ENCODE results near the gene DMXL2.
"Not testable (repeated sequence)": the region's sequence is repeated elsewhere in the genome, so short reads cannot be mapped to it uniquely, and the experiment has no call there.

DMXL2 gene

GRCh38 chr15:51620641-51621040 is 1.9 kb downstream of the DMXL2 start:
- no peak for DNase-seq
- H3K4me3 ChIP-seq (ENCODE audit: low read depth, low read length), result peak overlapping the region; percentile 94

DNA sequence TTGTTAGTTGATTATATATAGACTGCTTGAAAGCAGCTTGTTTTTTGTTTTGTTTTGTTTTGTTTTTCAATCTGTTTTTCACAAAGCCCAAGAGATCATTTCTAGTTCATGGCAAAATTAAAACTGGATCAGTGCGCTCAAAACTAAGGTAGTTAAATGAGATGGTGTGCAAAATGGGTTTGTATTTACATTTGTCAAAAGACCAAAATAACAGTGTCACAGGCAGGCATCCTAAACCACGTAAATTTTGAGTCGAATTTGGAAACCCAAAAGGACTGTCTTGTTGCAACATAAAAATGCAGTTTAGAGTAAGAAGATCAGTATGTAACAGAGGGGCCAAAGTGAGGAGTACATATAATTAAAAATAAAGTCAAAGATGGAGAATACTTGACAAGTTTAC is 2.4 kb downstream of the DMXL2 start:
- Histone ChIP-seq H3K27me3 (ENCODE audit: insufficient read depth, low read depth, severe bottlenecking) (no peaks in the 10 kb centered on the region), H3K27ac (no peak overlapping the region), H3K4me3 (ENCODE audit: low read depth, low read length) (no peak overlapping the region), H3K9me3 (ENCODE audit: severe bottlenecking) (no peaks in the 10 kb centered on the region), H3K36me3 (peaks cover 4% of the 10 kb centered on the region)
- no peak for TF ChIP-seq CTCF (IDR thresholded peaks at IDR 0.05; ENCODE audit: low read depth, low read length)
- no peak for DNase-seq

More at GRCh38 chr15:51620641-51621040, 1.9 kb downstream of the DMXL2 start:
- no peaks in the 10 kb centered on the region for H3K27me3 ChIP-seq (ENCODE audit: insufficient read depth, low read depth, severe bottlenecking)
- TF ChIP-seq CTCF (IDR thresholded peaks at IDR 0.05; ENCODE audit: low read depth, low read length), result no peak
- H3K9me3 ChIP-seq (ENCODE audit: severe bottlenecking), result no peaks in the 10 kb centered on the region
- H3K36me3 ChIP-seq, result peaks cover 4% of the 10 kb centered on the region
- peak overlapping the region; percentile 89; the same call in 1 of the 2 replicates for H3K27ac ChIP-seq

DNA sequence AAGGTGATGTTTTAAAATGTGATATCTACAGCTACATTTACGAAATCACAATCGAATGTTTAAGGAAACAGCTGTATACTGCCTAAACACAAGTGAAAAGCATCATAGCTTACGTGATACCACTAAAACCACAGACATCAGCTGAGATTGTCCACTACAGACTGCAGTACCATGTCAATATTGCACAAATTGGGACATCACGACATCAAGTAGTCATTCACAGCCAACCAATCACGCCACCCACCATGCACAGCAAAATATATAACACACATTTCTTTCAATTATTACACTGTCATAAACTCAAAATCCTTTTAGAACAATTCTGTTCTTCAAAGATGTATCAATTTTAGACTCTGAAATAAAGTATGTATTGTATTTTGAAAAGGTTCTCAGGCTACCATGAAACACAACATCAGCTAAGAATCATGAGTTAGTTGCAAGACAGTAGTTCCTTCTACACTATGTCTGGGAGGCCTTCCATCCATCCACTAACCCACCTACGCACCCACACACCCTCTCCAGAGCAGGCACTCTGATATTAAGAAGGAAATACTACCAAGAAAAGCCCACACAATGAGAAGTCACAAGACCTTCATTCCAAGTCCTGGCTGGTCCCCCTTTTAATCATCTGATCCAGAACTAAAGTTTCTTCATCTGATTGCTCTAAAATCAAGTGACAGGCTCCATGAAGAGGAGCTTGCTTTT is 3.1 kb downstream of the DMXL2 start:
- H3K4me3 ChIP-seq (ENCODE audit: low read depth, low read length), result no peak overlapping the region
- DNase-seq, result no peak
- peaks cover 4% of the 10 kb centered on the region for H3K36me3 ChIP-seq

GRCh38 chr15:51617886-51618285 is 4.7 kb downstream of the DMXL2 start:
- DNase-seq, result no peak
- H3K4me3 ChIP-seq (ENCODE audit: low read depth, low read length), result no peak overlapping the region
- no peaks in the 10 kb centered on the region for H3K27me3 ChIP-seq (ENCODE audit: insufficient read depth, low read depth, severe bottlenecking)
- no peak overlapping the region for H3K27ac ChIP-seq
- no peak for TF ChIP-seq CTCF (IDR thresholded peaks at IDR 0.05; ENCODE audit: low read depth, low read length)
- H3K9me3 ChIP-seq (ENCODE audit: severe bottlenecking), result no peaks in the 10 kb centered on the region
- H3K36me3 ChIP-seq, result peaks cover 4% of the 10 kb centered on the region

More for the DNA sequence above, 3.1 kb downstream of the DMXL2 start:
- TF ChIP-seq CTCF (IDR thresholded peaks at IDR 0.05; ENCODE audit: low read depth, low read length), result no peak
- Histone ChIP-seq H3K27me3 (ENCODE audit: insufficient read depth, low read depth, severe bottlenecking) (no peaks in the 10 kb centered on the region), H3K27ac (no peak overlapping the region), H3K9me3 (ENCODE audit: severe bottlenecking) (no peaks in the 10 kb centered on the region)

GRCh38 chr15:51613951-51614350 is 8.6 kb downstream of the DMXL2 start:
- Histone ChIP-seq H3K4me3 (ENCODE audit: low read depth, low read length) (no peak overlapping the region), H3K27me3 (ENCODE audit: insufficient read depth, low read depth, severe bottlenecking) (no peaks in the 10 kb centered on the region), H3K36me3 (no peaks in the 10 kb centered on the region; the same call in 1 of the 2 replicates), H3K9me3 (ENCODE audit: severe bottlenecking) (no peaks in the 10 kb centered on the region), H3K27ac (no peak overlapping the region)
- no peak for DNase-seq
- TF ChIP-seq CTCF (IDR thresholded peaks at IDR 0.05; ENCODE audit: low read depth, low read length), result no peak

- H3K9me3 ChIP-seq (ENCODE audit: severe bottlenecking); DNase-seq; H3K4me3 ChIP-seq (ENCODE audit: low read depth, low read length); H3K36me3 ChIP-seq; H3K27me3 ChIP-seq (ENCODE audit: insufficient read depth, low read depth, severe bottlenecking); H3K27ac ChIP-seq: not testable (repeated sequence)
Measured at GRCh38 chr15:51612669-51613068, 9.9 kb downstream of the DMXL2 start.

GRCh38 chr15:51603462-51603948 is 19.1 kb downstream of the DMXL2 start:
- not testable (repeated sequence) for H3K27me3 ChIP-seq (ENCODE audit: insufficient read depth, low read depth, severe bottlenecking); H3K9me3 ChIP-seq (ENCODE audit: severe bottlenecking); H3K4me3 ChIP-seq (ENCODE audit: low read depth, low read length); DNase-seq; H3K36me3 ChIP-seq; H3K27ac ChIP-seq
